Measurements from ENCODE around the gene NDUFAF7. TPM values are rescaled to one million over a fixed set of nuclear protein-coding genes. Genes with fewer than 3 reads are reported as not detected.
"Not testable (repeated sequence)": the region's sequence is repeated elsewhere in the genome, so short reads cannot be mapped to it uniquely, and the experiment has no call there.

The NDUFAF7 gene
- total and polyA plus RNA-seq, 7 donors: 6.7 to 35.0 (median 26.7) TPM

GRCh38 chr2:37203708-37204107 is 27.8 kb upstream of the NDUFAF7 start:
- TF ChIP-seq POLR2A (IDR thresholded peaks at IDR 0.05) (no peak), EP300 (IDR thresholded peaks at IDR 0.05) (no peak), POLR2AphosphoS5 (IDR thresholded peaks at IDR 0.05) (no peak)
- TF ChIP-seq, protein P1, sequence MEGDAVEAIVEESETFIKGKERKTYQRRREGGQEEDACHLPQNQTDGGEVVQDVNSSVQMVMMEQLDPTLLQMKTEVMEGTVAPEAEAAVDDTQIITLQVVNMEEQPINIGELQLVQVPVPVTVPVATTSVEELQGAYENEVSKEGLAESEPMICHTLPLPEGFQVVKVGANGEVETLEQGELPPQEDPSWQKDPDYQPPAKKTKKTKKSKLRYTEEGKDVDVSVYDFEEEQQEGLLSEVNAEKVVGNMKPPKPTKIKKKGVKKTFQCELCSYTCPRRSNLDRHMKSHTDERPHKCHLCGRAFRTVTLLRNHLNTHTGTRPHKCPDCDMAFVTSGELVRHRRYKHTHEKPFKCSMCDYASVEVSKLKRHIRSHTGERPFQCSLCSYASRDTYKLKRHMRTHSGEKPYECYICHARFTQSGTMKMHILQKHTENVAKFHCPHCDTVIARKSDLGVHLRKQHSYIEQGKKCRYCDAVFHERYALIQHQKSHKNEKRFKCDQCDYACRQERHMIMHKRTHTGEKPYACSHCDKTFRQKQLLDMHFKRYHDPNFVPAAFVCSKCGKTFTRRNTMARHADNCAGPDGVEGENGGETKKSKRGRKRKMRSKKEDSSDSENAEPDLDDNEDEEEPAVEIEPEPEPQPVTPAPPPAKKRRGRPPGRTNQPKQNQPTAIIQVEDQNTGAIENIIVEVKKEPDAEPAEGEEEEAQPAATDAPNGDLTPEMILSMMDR (IDR thresholded peaks at IDR 0.05): no peak
- intact Hi-C loops (cut with DNase I): no loop called here
- H3K27ac ChIP-seq: no peak overlapping the region
- no peak overlapping the region for H3K4me3 ChIP-seq
- peaks cover 0 to 5% (median 2%) of the 10 kb centered on the region in 4 donors for H3K9me3 ChIP-seq
- peaks cover 17 to 87% (median 40%) of the 10 kb centered on the region in 4 donors for H3K36me3 ChIP-seq
- H3K4me1 ChIP-seq: peaks cover 0 to 3% (median 0%) of the 10 kb centered on the region in 4 donors
- no peak for DNase-seq
- WGBS, 2 donors: 90 to 94% methylated on average over 2 of the region's 2 CpGs
- H3K27me3 ChIP-seq: no peaks in the 10 kb centered on the region

DNA sequence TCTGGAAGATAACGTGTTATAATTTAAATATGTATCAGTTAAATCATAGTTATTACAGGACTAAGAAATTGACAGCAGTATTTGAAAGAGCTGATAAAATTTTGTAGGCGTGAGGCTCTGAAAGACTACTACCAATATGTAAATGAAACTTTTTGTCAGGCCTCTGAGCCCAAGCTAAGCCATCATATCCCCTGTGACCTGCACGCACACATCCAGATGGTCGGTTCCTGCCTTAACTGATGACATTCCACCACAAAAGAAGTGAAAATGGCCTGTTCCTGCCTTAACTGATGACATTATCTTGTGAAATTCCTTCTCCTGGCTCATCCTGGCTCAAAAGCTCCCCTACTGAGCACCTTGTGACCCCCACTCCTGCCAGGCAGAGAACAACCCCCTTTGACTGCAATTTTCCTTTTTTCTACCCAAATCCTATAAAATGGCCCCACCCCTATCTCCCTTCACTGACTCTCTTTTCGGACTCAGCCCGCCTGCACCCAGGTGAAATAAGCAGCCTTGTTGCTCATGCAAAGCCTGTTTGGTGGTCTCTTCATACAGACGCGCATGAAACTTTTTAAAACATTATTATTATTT is 26.3 kb upstream of the NDUFAF7 start:
- H3K4me3 ChIP-seq; H3K27me3 ChIP-seq; H3K27ac ChIP-seq; intact Hi-C loops (cut with DNase I); H3K4me1 ChIP-seq; H3K9me3 ChIP-seq; DNase-seq: not testable (repeated sequence)
- WGBS, 2 donors: 84 to 92% methylated on average over 8 of the region's 8 CpGs
- peaks cover 17 to 97% (median 52%) of the 10 kb centered on the region in 4 donors for H3K36me3 ChIP-seq

DNA sequence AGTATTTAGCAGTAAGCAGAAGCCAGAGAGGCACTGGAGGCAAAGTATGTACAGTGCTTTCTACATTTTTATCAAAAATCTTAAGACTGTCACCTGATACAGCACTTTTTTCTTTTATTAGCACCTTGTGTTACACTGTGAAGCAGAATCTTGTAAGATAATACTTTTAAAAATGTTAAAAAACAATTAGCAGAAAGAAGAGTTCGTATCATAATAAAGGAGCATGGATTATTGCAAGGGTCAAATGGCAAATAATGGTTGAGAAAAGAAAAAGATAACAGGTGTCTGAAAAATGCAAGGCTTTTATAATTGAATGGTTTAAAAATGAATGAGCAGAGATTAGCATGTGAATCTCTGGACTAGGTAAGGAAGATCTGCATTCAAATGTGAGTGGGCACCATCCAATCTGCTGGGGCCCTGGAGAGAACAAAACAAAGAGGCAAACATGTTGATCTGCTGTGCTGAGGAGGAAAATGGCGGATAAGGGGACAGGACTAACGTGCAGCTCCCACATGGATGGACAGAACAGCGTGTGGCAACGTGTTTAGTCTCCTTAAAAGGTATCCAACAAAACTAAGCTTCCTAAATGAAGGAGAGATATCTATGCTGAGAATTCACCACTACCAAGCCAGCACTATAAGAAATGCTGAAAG is 25.6 kb upstream of the NDUFAF7 start:
- H3K27ac ChIP-seq: no peak overlapping the region
- H3K9me3 ChIP-seq: peaks cover 0 to 9% (median 4%) of the 10 kb centered on the region in 4 donors
- DNase-seq: no peak
- H3K4me1 ChIP-seq: no peaks in the 10 kb centered on the region
- intact Hi-C loops (cut with DNase I): no loop called here
- H3K4me3 ChIP-seq: no peak overlapping the region
- H3K27me3 ChIP-seq: no peaks in the 10 kb centered on the region
- H3K36me3 ChIP-seq: peaks cover 17 to 97% (median 57%) of the 10 kb centered on the region in 4 donors
- WGBS, 2 donors: 97 to 98% methylated on average over 5 of the region's 5 CpGs
- TF ChIP-seq, protein P1 (IDR thresholded peaks at IDR 0.05): no peak
- no peak for TF ChIP-seq EP300 (IDR thresholded peaks at IDR 0.05)
- no peak for TF ChIP-seq POLR2A (IDR thresholded peaks at IDR 0.05)

GRCh38 chr2:37206760-37207159 is 24.7 kb upstream of the NDUFAF7 start:
- peaks cover 12 to 97% (median 63%) of the 10 kb centered on the region in 4 donors for H3K36me3 ChIP-seq
- H3K4me3 ChIP-seq; H3K4me1 ChIP-seq; H3K27ac ChIP-seq; DNase-seq; H3K9me3 ChIP-seq; H3K27me3 ChIP-seq; intact Hi-C loops (cut with DNase I): not testable (repeated sequence)
- WGBS, 2 donors: 95 to 97% methylated on average over 2 of the region's 2 CpGs

DNA sequence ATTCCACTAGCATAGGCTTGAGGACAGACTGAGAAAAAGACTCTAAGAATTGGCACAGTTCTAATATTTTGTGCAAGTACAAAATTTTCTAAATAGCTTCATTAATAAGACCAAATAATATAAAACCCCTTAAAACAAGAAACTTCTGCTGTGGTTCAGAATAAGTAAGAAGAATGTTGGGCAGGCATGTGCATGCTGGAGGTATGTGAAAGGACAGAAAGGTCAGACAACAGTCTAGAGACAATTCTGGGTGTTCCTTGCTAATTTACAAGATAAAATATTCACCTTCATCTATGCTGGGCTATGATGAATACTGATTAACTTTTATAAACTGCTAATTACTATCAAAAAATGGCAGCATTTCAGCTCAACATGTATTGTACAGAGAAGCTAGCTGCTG is 20.2 kb upstream of the NDUFAF7 start:
- H3K27ac ChIP-seq: no peak overlapping the region
- H3K27me3 ChIP-seq: no peaks in the 10 kb centered on the region
- TF ChIP-seq, protein P1 (IDR thresholded peaks at IDR 0.05): no peak
- TF ChIP-seq POLR2AphosphoS5 (IDR thresholded peaks at IDR 0.05): no peak
- no peak for TF ChIP-seq POLR2A (IDR thresholded peaks at IDR 0.05)
- no peak for TF ChIP-seq EP300 (IDR thresholded peaks at IDR 0.05)
- H3K36me3 ChIP-seq: peaks cover 4 to 98% (median 50%) of the 10 kb centered on the region in 4 donors
- intact Hi-C loops (cut with DNase I): no loop called here
- no peak overlapping the region for H3K4me3 ChIP-seq
- H3K9me3 ChIP-seq: peaks cover 0 to 9% (median 4%) of the 10 kb centered on the region in 4 donors
- DNase-seq: no peak
- peaks cover 0 to 9% (median 0%) of the 10 kb centered on the region in 4 donors for H3K4me1 ChIP-seq

Data from sigmoid colon (tissue), 7 donors.